SKM-1 (cell line): ENCODE results near the gene NAGLU.

Experiments
- DNase-seq: peaks from one replicate; lab custom pipeline; 2025; ENCODE audit not compliant: unreplicated experiment; lab: John Stamatoyannopoulos, UW

NAGLU gene

DNA sequence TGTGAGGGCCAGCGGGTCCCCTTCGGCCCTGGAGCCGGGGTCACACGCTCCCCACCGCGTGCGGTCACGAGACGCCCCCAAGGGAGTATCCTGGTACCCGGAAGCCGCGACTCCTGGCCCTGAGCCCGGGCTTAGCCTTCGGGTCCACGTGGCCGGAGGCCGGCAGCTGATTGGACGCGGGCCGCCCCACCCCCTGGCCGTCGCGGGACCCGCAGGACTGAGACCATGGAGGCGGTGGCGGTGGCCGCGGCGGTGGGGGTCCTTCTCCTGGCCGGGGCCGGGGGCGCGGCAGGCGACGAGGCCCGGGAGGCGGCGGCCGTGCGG is at the start of gene NAGLU:
NAGLU (plus strand) TSS at position 194 of the 324 bp plus-strand sequence; CDS start at position 226, 32 bp downstream.
- peak; percentile 62 for DNase-seq

DNA sequence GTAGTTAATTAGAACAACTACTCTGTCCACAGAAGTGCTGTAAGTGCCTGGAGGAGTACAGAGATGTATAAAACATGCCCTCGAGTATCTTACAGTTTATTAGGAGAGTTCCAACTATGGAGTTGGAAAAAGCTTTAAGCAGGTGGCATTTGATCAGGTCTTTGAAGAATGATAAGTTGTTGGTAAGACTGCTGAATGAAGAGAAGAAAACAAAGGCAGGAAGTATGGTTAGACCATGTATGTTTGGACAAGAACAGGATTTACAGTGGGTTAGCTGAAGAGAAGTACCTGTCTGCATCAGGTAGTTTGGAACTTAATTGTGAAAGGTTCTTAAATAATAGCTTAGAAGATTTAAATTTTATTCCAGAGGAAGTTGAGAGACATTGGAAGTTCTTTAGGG is 48.0 kb upstream of the NAGLU start:
- no peak for DNase-seq

GRCh38 chr17:42493319-42493718 is 42.7 kb upstream of the NAGLU start:
- DNase-seq: no peak

DNA sequence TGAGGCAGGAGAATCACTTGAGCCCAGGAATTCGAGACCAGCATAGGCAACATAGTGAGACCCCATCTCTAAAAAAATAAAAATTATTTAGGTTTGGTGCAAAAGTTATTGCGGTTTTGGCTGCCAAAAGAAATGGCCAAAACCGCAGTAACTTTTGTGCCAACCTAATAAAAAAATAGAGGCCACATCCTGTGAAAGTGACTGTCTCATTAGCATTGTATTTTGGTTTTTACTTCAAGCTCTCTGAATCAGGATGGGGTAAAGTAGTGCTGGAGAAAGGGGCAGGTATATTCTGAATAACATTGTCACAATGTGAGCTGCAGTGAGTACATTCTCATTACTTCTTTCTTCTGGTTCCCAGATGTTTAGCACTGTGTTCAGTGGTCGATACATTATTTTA is 41.4 kb upstream of the NAGLU start:
- no peak for DNase-seq

- no peak for DNase-seq
Observed at GRCh38 chr17:42498828-42499227, 37.2 kb upstream of the NAGLU start.

- DNase-seq: no peak
Observed at GRCh38 chr17:42502091-42502490, 34.0 kb upstream of the NAGLU start.

DNA sequence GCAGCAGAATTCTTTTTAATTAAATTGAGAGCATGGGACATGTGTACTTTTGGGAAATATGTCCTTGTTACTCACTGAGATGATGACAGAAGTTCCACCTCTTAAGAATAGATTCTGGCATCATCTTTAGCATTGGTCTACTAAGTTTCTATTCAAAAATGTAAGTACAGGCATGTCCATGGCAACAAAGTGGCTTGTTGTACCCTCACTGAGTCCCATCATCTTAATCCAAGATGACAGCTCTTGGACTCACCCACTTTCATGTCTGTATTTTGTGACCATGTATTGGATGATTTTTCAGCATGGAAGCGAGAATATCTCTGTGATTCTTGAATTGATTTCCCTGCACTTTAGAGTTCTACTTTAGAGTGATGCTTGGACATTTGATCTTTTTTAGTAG is 33.1 kb upstream of the NAGLU start:
- DNase-seq: no peak

DNA sequence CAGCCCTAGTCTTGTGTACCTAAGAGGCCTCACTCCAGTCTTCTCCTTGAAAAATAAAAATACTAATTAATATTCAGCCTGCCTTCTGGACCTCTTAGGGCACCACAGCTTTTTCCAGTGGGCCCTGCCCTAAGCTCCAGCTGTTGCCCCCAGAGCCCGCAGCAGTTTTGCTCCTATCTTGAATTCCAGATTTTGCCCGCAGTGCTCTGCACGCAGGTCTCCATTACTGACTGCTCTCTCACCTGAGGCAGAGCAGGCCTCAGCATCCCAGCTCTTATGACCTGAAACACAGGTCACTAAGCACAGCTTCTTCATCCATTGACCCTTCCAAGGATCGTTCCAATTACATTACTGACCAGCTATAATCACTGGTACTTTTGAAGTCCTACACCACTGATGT is 28.4 kb upstream of the NAGLU start:
- DNase-seq: no peak

GRCh38 chr17:42508426-42509165 is 27.4 kb upstream of the NAGLU start:
- no peak for DNase-seq

DNA sequence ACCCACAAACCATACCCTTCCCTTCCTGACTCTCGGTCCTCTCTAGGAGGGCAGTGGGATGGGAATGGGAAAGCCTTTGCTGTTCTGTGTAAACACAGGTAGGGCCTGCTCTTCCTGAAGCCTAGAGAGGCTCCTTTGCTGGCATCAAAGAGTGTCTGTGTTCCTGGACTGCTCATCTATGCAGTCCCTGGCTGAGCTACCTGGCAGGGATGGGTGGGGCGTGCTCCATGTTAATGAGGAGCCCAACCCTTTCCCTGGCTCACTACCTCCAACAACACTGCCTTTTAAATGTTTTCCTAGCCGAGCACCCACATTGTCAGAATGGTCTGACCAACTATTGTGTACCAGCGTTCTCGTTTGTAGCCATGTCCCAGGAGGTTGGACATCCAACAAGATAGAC is 26.6 kb upstream of the NAGLU start:
- DNase-seq: no peak

GRCh38 chr17:42509841-42510240 is 26.2 kb upstream of the NAGLU start:
- no peak for DNase-seq

- no peak for DNase-seq
Observed at GRCh38 chr17:42512246-42512645, 23.8 kb upstream of the NAGLU start.

DNA sequence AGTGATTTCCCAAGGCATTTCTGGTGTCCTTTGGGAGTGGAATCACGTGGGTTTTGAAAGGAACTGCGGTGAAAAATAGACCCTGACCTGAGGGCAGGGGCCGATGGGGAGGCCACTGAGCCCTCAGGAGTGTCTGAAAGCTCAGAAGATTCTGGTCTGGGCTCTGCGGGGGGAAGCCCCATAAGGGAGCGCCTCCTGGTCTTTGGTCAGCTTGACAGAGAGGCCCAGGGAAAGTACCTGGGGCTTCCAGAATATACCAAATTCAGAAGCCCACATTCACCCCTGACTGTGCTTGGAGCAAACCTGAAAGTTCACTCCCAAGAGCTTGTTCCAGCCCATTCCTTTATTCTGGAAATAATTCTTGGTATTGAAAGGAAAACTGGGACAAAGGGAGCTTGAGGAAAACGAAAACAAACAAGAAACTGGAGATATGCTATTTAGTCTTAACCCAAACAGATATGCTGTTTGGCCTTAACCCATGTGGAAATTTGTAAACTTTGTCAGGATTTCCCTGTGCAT is 23.2 kb upstream of the NAGLU start:
- DNase-seq: no peak

DNA sequence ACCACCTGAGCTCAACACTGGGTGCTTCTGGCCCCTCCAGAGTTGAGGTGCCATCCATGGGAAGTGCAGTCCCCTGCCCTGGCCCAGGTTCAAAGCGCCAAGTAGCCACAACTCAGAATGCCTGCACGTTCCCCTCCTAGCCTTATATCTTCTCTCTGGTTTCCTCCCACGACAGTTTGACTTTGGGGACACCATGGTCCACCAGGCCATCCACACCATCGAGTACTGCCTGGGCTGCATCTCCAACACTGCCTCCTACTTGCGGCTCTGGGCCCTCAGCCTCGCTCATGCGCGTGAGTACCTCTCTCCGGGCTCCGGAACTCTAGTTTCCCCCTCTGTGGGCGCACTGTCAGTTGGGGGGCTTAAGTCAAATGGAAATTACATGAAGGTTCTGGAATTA is 22.4 kb upstream of the NAGLU start:
- DNase-seq: no peak

- no peak for DNase-seq
Observed at GRCh38 chr17:42514279-42514678, 21.8 kb upstream of the NAGLU start.

GRCh38 chr17:42514867-42515266 is 21.2 kb upstream of the NAGLU start:
- DNase-seq: no peak

DNA sequence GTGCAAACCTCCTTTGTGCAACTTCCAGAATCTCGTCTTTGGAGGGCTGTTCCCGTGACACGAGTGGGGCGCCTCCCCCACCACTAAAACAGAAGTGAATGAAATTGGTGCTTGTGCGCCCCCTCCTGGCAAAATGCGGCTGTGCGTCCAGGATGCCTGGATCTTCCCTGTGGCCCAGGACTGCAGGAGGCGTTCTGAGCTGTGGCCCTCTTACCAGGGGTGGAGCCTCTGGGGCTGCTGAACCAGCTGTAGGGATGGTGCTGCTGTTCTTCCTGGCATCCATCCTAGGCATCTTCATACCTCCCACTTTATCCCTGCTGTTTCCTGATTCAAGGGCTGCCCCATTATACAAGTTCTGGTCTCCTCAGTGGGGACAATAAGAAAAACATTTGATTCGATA is 18.5 kb upstream of the NAGLU start:
- peak; percentile 20 for DNase-seq

DNA sequence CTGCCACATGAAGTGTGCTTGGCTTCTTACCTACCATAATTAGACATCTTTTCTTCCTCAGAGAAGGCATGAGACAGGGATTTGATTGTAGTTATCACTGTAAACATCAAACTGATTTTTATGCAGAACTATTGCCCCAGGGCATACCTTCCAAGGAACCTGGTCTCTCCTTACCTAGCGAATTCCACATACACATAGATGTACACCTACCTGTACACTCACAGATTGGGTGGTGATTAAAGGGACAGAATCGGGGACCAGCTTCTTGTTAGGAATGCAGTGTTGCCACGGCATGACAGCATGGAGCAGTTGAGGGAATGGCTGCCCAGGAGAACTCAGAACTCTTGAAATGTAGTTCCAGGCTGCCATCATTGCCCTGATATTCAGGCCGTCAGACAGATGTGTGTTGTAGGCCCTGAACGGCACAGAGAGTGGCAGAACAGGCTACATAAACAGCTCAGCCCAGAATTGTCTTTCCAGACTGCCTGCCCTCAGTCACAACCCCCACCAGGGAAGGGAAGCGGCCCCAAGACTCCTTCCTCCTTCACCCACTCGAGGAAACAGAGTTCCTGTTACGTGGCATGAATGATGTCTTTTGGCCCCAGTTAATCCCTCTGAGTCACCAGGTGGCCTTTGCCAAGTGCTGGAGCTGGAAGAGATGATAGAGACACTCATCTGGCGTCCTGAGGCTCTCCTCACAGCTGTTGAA is 17.8 kb upstream of the NAGLU start:
- DNase-seq: no peak

- DNase-seq: no peak
Observed at GRCh38 chr17:42518755-42519545, 17.1 kb upstream of the NAGLU start.

- DNase-seq: no peak
Observed at GRCh38 chr17:42519546-42520491, 16.2 kb upstream of the NAGLU start.

- DNase-seq: no peak
Observed at GRCh38 chr17:42520540-42520951, 15.5 kb upstream of the NAGLU start.
